KOPT-K1 (cell line): ENCODE measurements around the gene CELA2B.

Source experiments
- H3K27ac ChIP-seq: fragments of 200-600 bp; sonication (generic); 2 replicates; pipeline ENCODE4 v1.5.1; 2016; ENCODE audit warnings: antibody characterized with exemption, mild to moderate bottlenecking, low read depth, low read length; ENCODE audit not compliant: poor library complexity, severe bottlenecking
- H3K36me3 ChIP-seq: fragments of 200-600 bp; sonication (generic); 2 replicates; pipeline ENCODE4 v1.5.1; 2017; ENCODE audit warnings: antibody characterized with exemption, mild to moderate bottlenecking, low read length, moderate library complexity; ENCODE audit not compliant: insufficient read depth
- H3K9me3 ChIP-seq: fragments of 200-600 bp; sonication (generic); 2 replicates; pipeline ENCODE4 v1.5.1; 2017; ENCODE audit warnings: antibody characterized with exemption, low read length, mild to moderate bottlenecking; ENCODE audit not compliant: insufficient read depth, poor library complexity, severe bottlenecking

Gene CELA2B

DNA sequence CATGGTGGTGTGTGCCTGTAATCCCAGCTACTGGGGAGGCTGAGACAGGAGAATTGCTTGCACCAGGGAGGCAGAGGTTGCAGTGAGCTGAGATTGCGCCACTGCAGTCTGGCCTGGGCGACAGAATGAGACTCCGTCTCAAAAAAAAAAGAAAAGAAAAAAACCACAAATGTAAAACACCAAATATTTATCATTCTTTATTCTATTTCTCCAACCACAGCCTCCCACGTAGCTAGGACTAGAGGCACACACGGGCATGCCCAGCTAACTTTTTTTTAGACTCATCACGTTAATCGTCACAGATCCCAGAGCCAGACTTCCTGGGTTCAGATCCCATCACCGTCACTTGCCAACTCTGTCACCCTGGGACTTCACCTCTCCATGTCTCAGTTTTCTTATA lies 64.3 kb downstream of the CELA2B start:
- Histone ChIP-seq H3K36me3 (peaks cover 73% of the 10 kb centered on the region), H3K9me3 (no peaks in the 10 kb centered on the region), H3K27ac (no peak overlapping the region)
